ENCODE results near the gene RUNX1. TPM values are rescaled to one million over a fixed set of nuclear protein-coding genes. Genes with fewer than 3 reads are reported as not detected.

The RUNX1 gene
- total and polyA plus RNA-seq, 2 of the 13 experiments (the other 11 are each of a cell fraction or from before 2014, with no cell fraction given), result 5.4 to 6.4 TPM

- POLR2A ChIA-PET, result no interaction called here
- BruUV-seq (replicated peaks), result no TSS peak
- Histone ChIP-seq H3K36me3 (replicated peaks in 1 of 2; ENCODE audit: control insufficient read depth in 1 of 2, insufficient read depth in 2 of 2, low read length in 2 of 2) (no peaks in the 10 kb centered on the region), H3K4me1 (ENCODE audit: insufficient read depth, low read length) (no peaks in the 10 kb centered on the region), H3K79me2 (ENCODE audit: insufficient read depth, low read length) (no peaks in the 10 kb centered on the region), H3K9ac (ENCODE audit: insufficient read depth, low read depth, low read length) (no peak overlapping the region), H3K27ac (ENCODE audit: extremely low read length, insufficient read depth, low read length) (no peak overlapping the region), H3K27me3 (ENCODE audit: control insufficient read depth in 1 of 2, insufficient read depth in 2 of 2, low read length in 2 of 2) (no peaks in the 10 kb centered on the region), H3K4me2 (ENCODE audit: low read depth, low read length) (no peak overlapping the region), H2AFZ (ENCODE audit: low read length) (no peak overlapping the region), H3K9me3 (ENCODE audit: low read length) (no peaks in the 10 kb centered on the region), H4K20me1 (ENCODE audit: insufficient read depth, low read length) (no peaks in the 10 kb centered on the region), H3K4me3 (replicated peaks in 1 of 3; ENCODE audit: insufficient read depth in 1 of 3, low read depth in 2 of 3, low read length in 3 of 3) (no peak overlapping the region)
- intact Hi-C loops (cut with micrococcal nuclease; ENCODE audit: unreplicated experiment), result no loop called here
- DNase-seq (ENCODE audit: low spot score) (no peak), FAIRE-seq (no peak), ATAC-seq (no peak)
- CTCF ChIA-PET (ENCODE audit: low intra/inter-chr PET ratio, low total read pairs), result no interaction called here
- in situ Hi-C loops (cut with HindIII; ENCODE audit: extremely low pct_ligation_motif_present, low pct_unique_long_range_greater_than_20kb), result no loop called here
- WGBS (ENCODE audit: low lambda C conversion rate), result 51% methylated on average over 3 of the region's 3 CpGs
- TF ChIP-seq NR3C1 (CRISPR knock-in tag; IDR thresholded peaks at IDR 0.05) (no peak), SOX5 (CRISPR knock-in tag; IDR thresholded peaks at IDR 0.05; ENCODE audit: borderline replicate concordance) (no peak), ZNF605 (CRISPR knock-in tag; IDR thresholded peaks at IDR 0.05) (no peak), FOXP4 (CRISPR knock-in tag; IDR thresholded peaks at IDR 0.05) (no peak), PRDM4 (CRISPR knock-in tag; IDR thresholded peaks at IDR 0.05; ENCODE audit: borderline replicate concordance) (no peak), ZNF367 (CRISPR knock-in tag; IDR thresholded peaks at IDR 0.05; ENCODE audit: borderline replicate concordance) (no peak), ZNF761 (CRISPR knock-in tag; conservative IDR thresholded peaks at IDR 0.05) (no peak), ZNF574 (CRISPR knock-in tag; IDR thresholded peaks at IDR 0.05) (no peak), KDM4B (CRISPR knock-in tag; IDR thresholded peaks at IDR 0.05) (no peak), ELF3 (CRISPR knock-in tag; IDR thresholded peaks at IDR 0.05) (no peak), AHDC1 (CRISPR knock-in tag; IDR thresholded peaks at IDR 0.05; ENCODE audit: borderline replicate concordance) (no peak), ZNF747 (CRISPR knock-in tag; IDR thresholded peaks at IDR 0.05; ENCODE audit: borderline replicate concordance) (no peak), ZNF383 (CRISPR knock-in tag; IDR thresholded peaks at IDR 0.05; ENCODE audit: borderline replicate concordance) (no peak)
Observed at GRCh38 chr21:35091496-35091895, 42.4 kb upstream of the RUNX1 start.

All from HepG2 (cell line).